Skin epidermis (tissue), 12 donors: ENCODE measurements around the gene SEMA3D.

Source experiments
- H3K27ac ChIP-seq, 21 experiments: fragments of 200-600 bp; sonication (generic) in 11 of 21; one replicate each; pipeline ENCODE4 v1.5.0; 2020; ENCODE audit warnings: mild to moderate bottlenecking in 3 of 21, inconsistent platforms in 2 of 21, moderate library complexity in 2 of 21
- H3K4me3 ChIP-seq, 7 experiments: fragments of 200-600 bp; sonication (generic) in 2 of 7; one replicate each; pipeline ENCODE4 v1.5.0; 2020; ENCODE audit warnings: inconsistent platforms in 2 of 7, mild to moderate bottlenecking in 2 of 7, moderate library complexity in 1 of 7

The SEMA3D gene

GRCh38 chr7:85186521-85187241, at the start of gene SEMA3D:
TSS of gene SEMA3D (minus strand) at chr7:85187056. CDS start at chr7:85121891, 65,165 bp downstream.
- H3K27ac ChIP-seq = peak within 1 kb of the TSS in 13 of 21 experiments; percentile 3 to 72 (median 47)
- H3K4me3 ChIP-seq = peak within 1 kb of the TSS; percentile 19 to 57 (median 36)

- no peak overlapping the region for H3K4me3 ChIP-seq
- no peak overlapping the region for H3K27ac ChIP-seq
Measured at GRCh38 chr7:85234730-85235129, 47.9 kb upstream of the SEMA3D start.

- Histone ChIP-seq H3K4me3 (no peak overlapping the region), H3K27ac (no peak overlapping the region)
Measured at GRCh38 chr7:85232068-85232467, 45.2 kb upstream of the SEMA3D start.

- no peak overlapping the region for H3K27ac ChIP-seq
- H3K4me3 ChIP-seq = no peak overlapping the region
Measured at GRCh38 chr7:85230623-85231022, 43.8 kb upstream of the SEMA3D start.

GRCh38 chr7:85229544-85229943, 42.7 kb upstream of the SEMA3D start:
- H3K4me3 ChIP-seq = no peak overlapping the region
- H3K27ac ChIP-seq = no peak overlapping the region

GRCh38 chr7:85226361-85227085, 39.7 kb upstream of the SEMA3D start:
- Histone ChIP-seq H3K27ac (no peak overlapping the region), H3K4me3 (no peak overlapping the region)

GRCh38 chr7:85224171-85224570, 37.3 kb upstream of the SEMA3D start:
- Histone ChIP-seq H3K27ac (no peak overlapping the region), H3K4me3 (no peak overlapping the region)

- Histone ChIP-seq H3K4me3 (no peak overlapping the region), H3K27ac (no peak overlapping the region)
Measured at GRCh38 chr7:85222522-85222921, 35.7 kb upstream of the SEMA3D start.

GRCh38 chr7:85221796-85222195, 34.9 kb upstream of the SEMA3D start:
- Histone ChIP-seq H3K4me3 (no peak overlapping the region), H3K27ac (no peak overlapping the region)

GRCh38 chr7:85220651-85221050, 33.8 kb upstream of the SEMA3D start:
- Histone ChIP-seq H3K27ac (no peak overlapping the region), H3K4me3 (no peak overlapping the region)

- H3K4me3 ChIP-seq = no peak overlapping the region
- no peak overlapping the region for H3K27ac ChIP-seq
Measured at GRCh38 chr7:85220023-85220422, 33.2 kb upstream of the SEMA3D start.

- no peak overlapping the region for H3K27ac ChIP-seq
- no peak overlapping the region for H3K4me3 ChIP-seq
Measured at GRCh38 chr7:85217085-85217484, 30.2 kb upstream of the SEMA3D start.

- no peak overlapping the region for H3K27ac ChIP-seq
- no peak overlapping the region for H3K4me3 ChIP-seq
Measured at GRCh38 chr7:85215098-85215497, 28.2 kb upstream of the SEMA3D start.

- Histone ChIP-seq H3K4me3 (no peak overlapping the region), H3K27ac (no peak overlapping the region)
Measured at GRCh38 chr7:85213500-85213899, 26.6 kb upstream of the SEMA3D start.

GRCh38 chr7:85205754-85206153, 18.9 kb upstream of the SEMA3D start:
- H3K4me3 ChIP-seq = no peak overlapping the region
- no peak overlapping the region for H3K27ac ChIP-seq

- no peak overlapping the region for H3K27ac ChIP-seq
Measured at GRCh38 chr7:85204496-85204895, 17.6 kb upstream of the SEMA3D start.

GRCh38 chr7:85204061-85204460, 17.2 kb upstream of the SEMA3D start:
- Histone ChIP-seq H3K27ac (no peak overlapping the region), H3K4me3 (no peak overlapping the region)

More at GRCh38 chr7:85204496-85204895, 17.6 kb upstream of the SEMA3D start:
- H3K4me3 ChIP-seq = no peak overlapping the region

- Histone ChIP-seq H3K4me3 (no peak overlapping the region), H3K27ac (no peak overlapping the region)
Measured at GRCh38 chr7:85201209-85201608, 14.4 kb upstream of the SEMA3D start.

- no peak overlapping the region for H3K27ac ChIP-seq
- no peak overlapping the region for H3K4me3 ChIP-seq
Measured at GRCh38 chr7:85196696-85197095, 9.8 kb upstream of the SEMA3D start.

- H3K4me3 ChIP-seq = no peak overlapping the region
- no peak overlapping the region for H3K27ac ChIP-seq
Measured at GRCh38 chr7:85191383-85191782, 4.5 kb upstream of the SEMA3D start.

- Histone ChIP-seq H3K27ac (peak overlapping the region in 13 of 21 experiments; percentile 3 to 72 (median 47)), H3K4me3 (peak overlapping the region; percentile 19 to 57 (median 36))
Measured at GRCh38 chr7:85186083-85186520, 754 bp downstream of the SEMA3D start.
